Temporal lobe (tissue), 2 donors: ENCODE data around the gene BTNL2. TPM values are rescaled to one million over a fixed set of nuclear protein-coding genes. Genes with fewer than 3 reads are reported as not detected.

Source experiments
- small RNA-seq: library from RNA; depleted of rRNA; stranded (forward); fragments of <200 nt; gene quantifications from one replicate; pipeline ENCODE3, GENCODE V24; 2014; ENCODE audit warnings: low replicate concordance
- total RNA-seq: library from RNA; depleted of rRNA; stranded (reverse); fragments of >200 nt; gene quantifications from one replicate; pipeline ENCODE4 v1.2.3, GENCODE V29; 2014

Gene BTNL2
- total RNA-seq, 1 donor from 2014 or later, result not detected

Small RNA genes lying within 50 kb of the gene (small RNA-seq; reads per million reads assigned to genes)
- not detected for gene RNU6-603P

Other genes with a start within 250 kb of the BTNL2 start
- gene EGFL8, start 242.6 kb downstream of the BTNL2 start, total RNA-seq, result 6.6 TPM
- 17.5 TPM for gene AGPAT1, start 231.1 kb downstream of the BTNL2 start, total RNA-seq
- gene RNF5, start 228.8 kb downstream of the BTNL2 start, total RNA-seq, result 61.5 TPM
- 0.98 TPM for gene AGER, start 222.9 kb downstream of the BTNL2 start, total RNA-seq
- 21.4 TPM for gene PBX2, start 217.0 kb downstream of the BTNL2 start, total RNA-seq
- 0.49 TPM for gene GPSM3, start 214.5 kb downstream of the BTNL2 start, total RNA-seq
- gene NOTCH4, start 183.1 kb downstream of the BTNL2 start, total RNA-seq, result 4.4 TPM
- not detected for gene TSBP1, start 35.3 kb downstream of the BTNL2 start, total RNA-seq
- 2.2 TPM for gene HLA-DRA, start 32.7 kb upstream of the BTNL2 start, total RNA-seq
- not detected for gene HLA-DRB5, start 123.1 kb upstream of the BTNL2 start, total RNA-seq
- gene HLA-DRB1, start 182.7 kb upstream of the BTNL2 start, total RNA-seq, result 1.7 TPM
- gene HLA-DQA1, start 230.2 kb upstream of the BTNL2 start, total RNA-seq, result under 0.01 TPM